HepG2 (cell line): ENCODE data around the gene CCDC142. TPM values are rescaled to one million over a fixed set of nuclear protein-coding genes. Genes with fewer than 3 reads are reported as not detected.

Experiments used
- AKAP8 ChIP-seq: sonication (generic); formaldehyde crosslinking; IDR thresholded peaks from 2 replicates; pipeline ENCODE4 v1.5.1; 2020; ENCODE audit warnings: mild to moderate bottlenecking, missing genetic modification reagents
- ARNTL ChIP-seq: sonication (generic); formaldehyde crosslinking; IDR thresholded peaks from 2 replicates; pipeline ENCODE4 v1.4.0; 2020; ENCODE audit warnings: mild to moderate bottlenecking, missing genetic modification reagents
- BHLHE40 ChIP-seq: IDR thresholded peaks from 2 replicates; pipeline ENCODE4 v1.6.1; 2011; ENCODE audit warnings: low read length, improper control_type of control experiment
- EP300 ChIP-seq, 3 experiments: sonication (generic) in 1 of 3; formaldehyde crosslinking in 1 of 3; IDR thresholded peaks; 2 replicates each; pipeline versions ENCODE4 v1.5.1 to v1.6.1; 2011 to 2020; ENCODE audit warnings: low read depth in 2 of 3, low read length in 2 of 3, borderline replicate concordance in 1 of 3, improper control_type of control experiment in 1 of 3, mild to moderate bottlenecking in 1 of 3, missing genetic modification reagents in 1 of 3, moderate library complexity in 1 of 3
- FOXA3 ChIP-seq: IDR thresholded peaks from 2 replicates; pipeline ENCODE4 v1.6.1; 2016; ENCODE audit warnings: missing genetic modification reagents, missing compliant biosample characterization
- FUBP1 ChIP-seq: sonication (generic); formaldehyde crosslinking; IDR thresholded peaks from 2 replicates; pipeline ENCODE4 v1.5.1; 2020; ENCODE audit warnings: missing genetic modification reagents, mild to moderate bottlenecking, borderline replicate concordance
- HOMEZ ChIP-seq: IDR thresholded peaks from 2 replicates; pipeline ENCODE4 v1.6.1; 2016; ENCODE audit warnings: low read depth
- KDM5B ChIP-seq: sonication (generic); formaldehyde crosslinking; IDR thresholded peaks from 2 replicates; pipeline ENCODE4 v1.4.0; 2020; ENCODE audit warnings: missing genetic modification reagents, mild to moderate bottlenecking, borderline replicate concordance
- KLF15 ChIP-seq: sonication (generic); formaldehyde crosslinking; IDR thresholded peaks from 2 replicates; pipeline ENCODE4 v1.8.1; 2023; ENCODE audit warnings: borderline replicate concordance, mild to moderate bottlenecking, inconsistent platforms, missing genetic modification reagents, mixed read lengths
- MIER2 ChIP-seq: IDR thresholded peaks from 2 replicates; pipeline ENCODE4 v1.6.1; 2016; ENCODE audit warnings: missing biosample characterization, missing genetic modification reagents
- MTERF4 ChIP-seq: sonication (generic); formaldehyde crosslinking; IDR thresholded peaks from 2 replicates; pipeline ENCODE4 v1.8.0; 2023; ENCODE audit warnings: mild to moderate bottlenecking, missing genetic modification reagents
- POLR2AphosphoS5 ChIP-seq: IDR thresholded peaks from 2 replicates; pipeline ENCODE4 v1.6.1; 2012; ENCODE audit warnings: low read depth, low read length
- THRA ChIP-seq: sonication (generic); formaldehyde crosslinking; IDR thresholded peaks from 2 replicates; pipeline ENCODE4 v1.4.0; 2020; ENCODE audit warnings: missing genetic modification reagents, borderline replicate concordance
- U2AF1 ChIP-seq: fragments of 200-400 bp; formaldehyde crosslinking; optimal IDR thresholded peaks from 2 replicates; pipeline ENCODE3; 2017; ENCODE audit warnings: mild to moderate bottlenecking, low read depth, low read length
- WIZ ChIP-seq: sonication (generic); formaldehyde crosslinking; IDR thresholded peaks from 2 replicates; pipeline ENCODE4 v1.5.1; 2020; ENCODE audit warnings: mild to moderate bottlenecking, missing genetic modification reagents
- ZBTB20 ChIP-seq: sonication (generic); formaldehyde crosslinking; IDR thresholded peaks from 2 replicates; pipeline ENCODE4 v1.8.1; 2023; ENCODE audit warnings: missing genetic modification reagents, low read depth, mild to moderate bottlenecking, borderline replicate concordance
- ZFP82 ChIP-seq: sonication (generic); formaldehyde crosslinking; IDR thresholded peaks from 2 replicates; pipeline ENCODE4 v1.5.1; 2020; ENCODE audit warnings: mild to moderate bottlenecking, missing genetic modification reagents, borderline replicate concordance
- ZFX ChIP-seq: sonication (generic); formaldehyde crosslinking; IDR thresholded peaks from 2 replicates; pipeline ENCODE4 v1.4.0; 2020; ENCODE audit warnings: mild to moderate bottlenecking, low read depth, missing genetic modification reagents, moderate library complexity
- ZNF740 ChIP-seq: sonication (generic); formaldehyde crosslinking; IDR thresholded peaks from 2 replicates; pipeline ENCODE4 v1.4.0; 2020; ENCODE audit warnings: missing genetic modification reagents
- ZNF768 ChIP-seq: sonication (generic); formaldehyde crosslinking; IDR thresholded peaks from 2 replicates; pipeline ENCODE4 v1.4.0; 2020; ENCODE audit warnings: missing genetic modification reagents
- ZUFSP ChIP-seq: sonication (generic); formaldehyde crosslinking; IDR thresholded peaks from 2 replicates; pipeline ENCODE4 v1.9.0; 2021; ENCODE audit warnings: missing genetic modification reagents, mild to moderate bottlenecking, borderline replicate concordance
- polyA plus RNA-seq, 8 experiments: library from polyadenylated mRNA; depleted of rRNA in 3 of 8; stranded (reverse) in 7 of 8; unstranded in 1 of 8; fragments of >200 nt; fragmentation: Illumina TruSeq in 4 of 8; extraction: Trizol in 4 of 8; gene quantifications; 2 replicates each; pipeline versions ENCODE4 v1.2.1 to v1.2.3, GENCODE V29; 2011 to 2016; ENCODE audit warnings: low read depth in 4 of 8, missing spikeins in 1 of 8, mixed read lengths in 1 of 8; ENCODE audit not compliant: insufficient read depth in 1 of 8
- total RNA-seq, 5 experiments: library from RNA; depleted of rRNA; stranded (reverse); fragments of >200 nt; fragmentation: Illumina TruSeq; extraction: Trizol; gene quantifications; 2 replicates each; pipeline ENCODE4 v1.2.3, GENCODE V29; 2016; ENCODE audit warnings: low read depth in 1 of 5

CCDC142 gene
- total and polyA plus RNA-seq, 2 of the 13 experiments (the other 11 are each of a cell fraction or from before 2014, with no cell fraction given): 14.7 to 30.4 TPM

- TF ChIP-seq ZUFSP (CRISPR knock-in tag): no peak
- TF ChIP-seq THRA: no peak; the same call in 1 of the 2 replicates
- peak; percentile 90 for TF ChIP-seq ZFX (CRISPR knock-in tag)
- no peak for TF ChIP-seq EP300 (IDR thresholded peaks at IDR 0.05; ENCODE audit: low read depth in 2 of 2, low read length in 2 of 2)
- TF ChIP-seq EP300 (CRISPR knock-in tag; IDR thresholded peaks at IDR 0.05; ENCODE audit: borderline replicate concordance): no peak
- peak; percentile 86; the same call in 1 of the 2 replicates for TF ChIP-seq KDM5B (CRISPR knock-in tag)
- TF ChIP-seq U2AF1: no peak
- TF ChIP-seq POLR2AphosphoS5: peak; percentile 94
- TF ChIP-seq HOMEZ (CRISPR knock-in tag): no peak
- peak; percentile 81 for TF ChIP-seq ZNF740 (CRISPR knock-in tag)
- no peak for TF ChIP-seq MIER2 (CRISPR knock-in tag)
- peak; percentile 19; the same call in 1 of the 2 replicates for TF ChIP-seq FOXA3 (CRISPR knock-in tag)
- TF ChIP-seq MTERF4: 0 out of 2 replicates have a peak, but pooled peaks have one; percentile 45
- no peak for TF ChIP-seq BHLHE40
- TF ChIP-seq FUBP1 (CRISPR knock-in tag): no peak
- TF ChIP-seq KLF15: no peak; the same call in 1 of the 2 replicates
- no peak; the same call in 1 of the 2 replicates for TF ChIP-seq AKAP8 (CRISPR knock-in tag)
- TF ChIP-seq ZBTB20 (CRISPR knock-in tag): peak; percentile 81; the same call in 1 of the 2 replicates
- no peak; the same call in 1 of the 2 replicates for TF ChIP-seq ARNTL (CRISPR knock-in tag)
- 0 out of 2 replicates have a peak, but pooled peaks have one; percentile 25 for TF ChIP-seq WIZ (CRISPR knock-in tag)
- peak; percentile 1; the same call in 1 of the 2 replicates for TF ChIP-seq ZFP82 (CRISPR knock-in tag)
- peak; percentile 68 for TF ChIP-seq ZNF768
Observed at GRCh38 chr2:74457549-74458131, 25.2 kb downstream of the CCDC142 start (continued).
